Caki2 (cell line): Measurements from ENCODE around the gene TEX12. TPM values are rescaled to one million over a fixed set of nuclear protein-coding genes. Genes with fewer than 3 reads are reported as not detected.

Experiments
- DNase-seq: peaks from one replicate; pipeline ENCODE4 v3.0.0-alpha.2; 2015; ENCODE audit warnings: low read depth
- in situ Hi-C: cut with HindIII; loops from 2 replicates; pipeline ENCODE4 v1.10.0; 2016; ENCODE audit warnings: low sequenced_read_pairs, low pct_unique_long_range_greater_than_20kb, mixed read lengths
- total RNA-seq: library from RNA; depleted of rRNA; stranded (reverse); fragments of >200 nt; shearing (Covaris generic); gene quantifications from 2 replicates; pipeline ENCODE4 v1.2.3, GENCODE V29; 2014; ENCODE audit warnings: low replicate concordance; rRNA removed

TEX12 gene, protein sequence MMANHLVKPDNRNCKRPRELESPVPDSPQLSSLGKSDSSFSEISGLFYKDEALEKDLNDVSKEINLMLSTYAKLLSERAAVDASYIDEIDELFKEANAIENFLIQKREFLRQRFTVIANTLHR
- not detected in 2 replicates for total RNA-seq

GRCh38 chr11:112167145-112167544, at the start of gene TEX12:
TSS of gene TEX12 (plus strand) at chr11:112167372. CDS start at chr11:112169269, 1,897 bp downstream.
- in situ Hi-C loops: no loop called here
- no peak for DNase-seq

GRCh38 chr11:112118176-112118575, 49.0 kb upstream of the TEX12 start:
- DNase-seq: no peak
- in situ Hi-C loops: no loop called here

GRCh38 chr11:112121981-112122615, 45.1 kb upstream of the TEX12 start:
- no peak for DNase-seq
- in situ Hi-C loops: no loop called here

GRCh38 chr11:112123129-112123528, 44.0 kb upstream of the TEX12 start:
- in situ Hi-C loops: no loop called here
- no peak for DNase-seq

DNA sequence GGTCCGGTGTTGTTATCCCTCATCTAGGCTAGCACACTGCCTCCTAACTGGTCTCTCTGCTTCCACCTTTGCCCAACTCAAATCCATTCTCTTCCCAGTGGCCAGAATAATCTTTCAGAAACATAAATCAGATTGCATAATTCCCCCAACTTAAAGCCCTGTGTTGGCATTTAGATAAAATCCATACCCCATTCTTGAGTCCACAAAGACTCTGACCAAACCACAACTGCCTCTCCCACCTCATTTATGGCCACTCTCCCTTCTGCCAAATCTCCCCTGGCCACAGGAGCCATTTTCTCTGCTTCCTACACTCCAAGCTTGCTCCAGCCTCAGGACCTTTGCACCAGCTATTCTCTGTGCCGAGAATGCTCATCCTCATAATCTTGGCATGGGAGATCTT, 40.1 kb upstream of the TEX12 start:
- no peak for DNase-seq
- in situ Hi-C loops: no loop called here

DNA sequence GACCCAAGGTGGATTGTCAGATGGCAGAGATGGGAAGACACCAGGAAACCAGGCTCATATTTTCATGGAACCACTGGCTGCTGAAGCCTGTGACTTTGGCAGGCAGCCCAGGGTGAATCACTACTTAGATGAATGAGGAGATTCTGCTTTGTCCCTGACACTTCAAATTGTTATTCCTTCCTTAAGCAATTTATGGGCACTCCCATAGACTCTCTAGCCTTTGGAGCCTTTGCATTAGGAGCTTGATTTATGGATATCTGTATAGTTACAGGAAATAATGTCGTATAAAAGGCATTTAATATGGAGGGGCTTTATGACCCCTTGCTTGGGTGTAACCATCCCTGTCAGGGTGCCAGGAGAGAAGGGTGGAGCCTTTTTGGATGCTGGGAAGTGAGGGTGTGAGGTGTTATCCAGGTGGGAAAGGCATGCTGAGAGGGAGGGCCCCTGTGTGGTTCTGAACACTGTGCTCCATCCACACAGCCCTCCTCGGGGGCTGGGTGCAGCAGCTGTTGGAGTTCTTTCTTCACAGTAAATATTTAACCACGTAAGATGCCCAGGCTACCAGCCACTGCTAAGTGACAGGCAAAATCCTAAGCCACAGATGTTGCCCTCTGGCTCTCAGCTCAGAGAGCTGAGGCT, 38.6 kb upstream of the TEX12 start:
- peak; percentile 82 for DNase-seq
- in situ Hi-C loops: no loop called here

GRCh38 chr11:112129656-112130055, 37.5 kb upstream of the TEX12 start:
- in situ Hi-C loops: no loop called here
- DNase-seq: no peak

GRCh38 chr11:112132737-112133136, 34.4 kb upstream of the TEX12 start:
- in situ Hi-C loops: no loop called here
- DNase-seq: no peak

DNA sequence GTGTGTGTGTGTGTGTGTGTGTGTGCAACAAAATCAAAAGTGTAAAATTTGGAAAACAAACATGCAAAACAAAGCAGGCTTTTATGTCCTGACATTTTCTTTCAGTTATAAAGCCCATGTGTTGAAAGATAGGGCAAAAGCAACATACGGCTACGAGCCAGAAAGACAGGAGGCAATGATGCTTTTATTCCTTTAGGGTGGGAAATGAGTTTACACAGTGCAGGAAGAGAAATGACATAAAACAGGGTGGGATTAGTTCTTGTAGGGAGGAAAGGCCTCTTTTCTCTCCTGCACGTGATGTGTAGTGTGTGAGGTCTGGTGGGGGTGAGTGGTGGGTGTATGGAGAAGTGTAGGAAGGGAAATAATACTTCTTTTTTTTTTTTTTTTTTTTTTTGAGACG, 32.7 kb upstream of the TEX12 start:
- DNase-seq: no peak
- in situ Hi-C loops: no loop called here

- DNase-seq: no peak
- in situ Hi-C loops: no loop called here
These were observed 23.6 kb upstream of the TEX12 start for GRCh38 chr11:112143597-112143996.

DNA sequence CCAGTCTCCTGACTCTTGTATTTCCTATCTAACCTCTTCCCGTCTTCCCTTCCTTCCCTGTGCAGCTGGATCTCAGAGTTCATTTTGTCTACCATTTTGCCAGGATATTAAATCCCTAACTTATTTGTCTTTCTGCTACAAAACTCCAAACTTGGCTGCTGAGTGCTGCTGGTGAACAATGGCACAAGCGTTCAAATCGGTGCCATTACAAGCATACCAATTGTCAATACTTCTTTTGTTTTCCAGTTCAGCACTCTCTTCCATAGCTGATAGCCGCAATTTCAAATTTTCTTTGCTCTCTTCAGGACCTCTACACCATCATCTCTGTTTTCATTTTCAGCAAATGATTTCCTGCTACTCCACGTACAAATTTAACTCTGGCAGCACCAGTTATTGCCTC, 16.7 kb upstream of the TEX12 start:
- no peak for DNase-seq
- in situ Hi-C loops: loop anchor here (10.0 kb wide), 1 partner anchor 46 kb away; no protein-coding TSS in a partner anchor

GRCh38 chr11:112156153-112156955, 10.8 kb upstream of the TEX12 start:
- in situ Hi-C loops: loop anchor here (10.0 kb wide), 1 partner anchor 52 kb away; no protein-coding TSS in a partner anchor
- DNase-seq: no peak

DNA sequence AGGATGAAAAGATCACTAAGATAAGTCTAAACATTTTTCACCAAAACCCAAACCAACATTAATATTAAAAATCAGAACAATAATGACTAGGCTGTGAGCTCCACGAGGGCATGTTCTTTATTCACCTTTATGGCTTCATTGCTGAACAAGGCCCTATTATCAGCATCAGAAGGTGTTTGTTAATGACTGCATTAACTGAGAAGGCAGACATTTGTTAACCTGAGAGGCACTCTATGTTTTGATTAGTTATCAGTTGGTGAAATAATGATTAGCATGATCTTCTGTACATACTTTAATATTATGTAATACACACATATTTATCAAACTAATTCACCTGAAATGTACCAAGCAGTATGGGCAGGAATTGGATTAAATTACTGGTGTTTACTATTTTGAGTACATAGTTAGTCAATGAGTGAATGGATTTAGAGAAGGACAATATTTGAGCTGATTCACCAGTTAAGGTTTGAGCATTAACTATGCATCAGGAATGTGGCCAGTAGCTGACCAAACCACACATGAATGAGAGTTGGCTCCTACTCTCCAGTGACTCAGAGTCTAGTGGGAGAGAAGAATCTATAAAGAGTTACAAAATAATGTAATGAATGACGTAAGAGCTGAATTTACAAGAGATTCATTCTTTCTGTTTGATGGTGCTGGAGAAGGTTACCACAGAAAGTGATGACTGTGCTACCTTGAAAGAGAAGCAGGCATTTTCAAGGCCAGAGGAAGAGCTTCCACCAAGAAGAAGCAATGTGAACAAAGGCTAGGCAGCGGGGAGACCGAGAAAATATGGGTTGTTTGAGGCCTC, 10.0 kb upstream of the TEX12 start:
- in situ Hi-C loops: loop anchor here (10.0 kb wide), 1 partner anchor 52 kb away; no protein-coding TSS in a partner anchor

DNA sequence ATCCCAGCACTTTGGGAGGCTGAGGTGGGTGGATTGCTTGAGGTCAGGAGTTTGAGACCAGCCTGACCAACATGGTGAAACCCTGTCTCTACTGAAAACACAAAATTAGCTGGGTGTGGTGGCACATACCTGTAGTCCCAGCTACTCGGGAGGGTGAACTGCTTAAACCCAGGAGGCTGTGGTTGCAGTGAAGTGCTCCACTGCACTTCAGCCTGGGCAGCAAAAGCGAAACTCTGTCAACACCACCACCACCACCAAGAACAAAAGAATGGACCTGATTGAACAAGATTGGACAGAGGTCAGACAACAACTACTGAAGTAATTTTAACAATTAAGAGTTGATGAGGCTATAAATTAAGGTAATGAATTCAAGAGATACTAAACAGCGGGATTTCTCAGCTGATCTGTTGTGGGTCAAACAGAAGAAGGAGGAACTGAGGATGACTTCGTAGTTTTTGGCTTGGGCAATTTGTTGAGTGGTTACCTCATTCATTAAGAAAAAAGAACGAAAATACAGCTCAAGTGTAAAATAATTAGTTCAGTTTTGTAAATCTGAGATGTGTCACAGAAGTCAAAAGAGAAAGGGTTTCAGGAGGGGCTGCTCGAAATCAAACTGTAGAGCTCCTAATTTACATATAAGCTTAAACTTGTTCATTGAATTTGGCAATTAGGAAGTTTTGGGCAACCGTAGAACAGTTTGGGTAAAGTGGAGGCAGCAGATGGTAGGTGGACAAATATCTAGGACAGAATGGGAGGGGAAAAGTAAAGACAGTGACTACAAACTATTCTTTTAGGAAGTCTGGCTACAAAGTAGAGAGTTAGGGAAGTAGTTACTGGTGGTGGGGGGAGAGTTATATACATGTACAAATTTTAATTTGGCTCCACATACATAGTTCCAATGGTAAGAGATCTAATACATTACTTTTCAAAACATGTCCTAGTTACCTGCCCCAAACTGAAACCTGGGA, 7.8 kb upstream of the TEX12 start:
- in situ Hi-C loops: loop anchor here (10.0 kb wide), 1 partner anchor 55 kb away; no protein-coding TSS in a partner anchor
- DNase-seq: peak; percentile 39

More for the DNA sequence above, 10.0 kb upstream of the TEX12 start:
- peak; percentile 94 for DNase-seq

DNA sequence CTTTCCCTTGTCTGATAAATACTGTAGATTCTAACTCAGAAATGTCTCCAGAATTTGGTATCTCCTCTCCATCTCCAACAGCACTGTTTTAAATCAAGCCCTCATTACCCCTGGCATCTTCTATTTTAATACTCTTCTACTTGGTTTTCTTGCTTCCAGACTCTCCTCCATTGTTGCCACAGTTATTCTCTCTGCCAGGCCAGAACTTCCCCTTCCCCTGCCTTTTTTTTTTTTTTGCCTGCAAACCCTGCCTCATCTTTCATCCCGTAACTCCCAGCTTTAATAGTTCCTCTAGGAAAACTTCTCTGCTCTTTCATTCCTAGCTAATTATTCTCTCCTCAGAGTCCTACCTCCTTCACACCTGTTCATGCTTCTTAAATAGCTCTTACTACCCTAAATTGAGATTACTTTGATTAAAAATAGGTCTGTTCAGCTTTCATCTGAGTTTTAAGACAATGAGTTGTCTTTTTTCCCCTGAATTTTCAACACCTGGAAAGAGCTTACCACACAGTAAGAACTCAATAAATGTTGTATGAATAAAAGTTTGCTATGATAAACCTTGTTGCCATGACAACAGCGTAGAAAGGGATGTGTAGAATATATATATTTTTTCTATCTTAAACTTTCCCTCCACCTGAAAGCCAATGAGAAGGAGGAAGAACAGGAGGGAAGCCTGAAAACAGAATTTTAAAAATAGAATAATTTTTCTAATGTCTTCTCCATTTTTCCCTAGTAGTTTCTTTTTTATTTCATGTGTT, 6.9 kb upstream of the TEX12 start:
- DNase-seq: peak; percentile 28
- in situ Hi-C loops: no loop called here

DNA sequence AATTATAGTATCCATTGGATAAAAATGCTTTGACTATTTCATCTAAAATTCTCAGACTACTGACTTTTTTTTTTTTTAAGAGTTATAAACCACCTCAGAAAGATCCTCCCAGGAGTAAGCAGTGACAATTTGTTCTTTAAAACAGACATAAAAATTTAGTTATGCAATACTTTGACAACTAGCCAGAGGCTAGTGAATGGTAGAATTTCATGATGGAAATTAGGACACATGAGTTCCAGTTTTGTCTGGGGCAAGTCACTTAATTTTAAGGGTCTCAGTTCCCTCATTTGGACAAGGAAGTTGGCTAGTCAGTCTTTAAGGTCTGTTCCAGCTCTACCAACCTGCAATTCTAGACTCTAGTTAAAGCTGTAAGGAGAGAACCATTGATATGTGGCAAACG, 6.2 kb upstream of the TEX12 start:
- peak; percentile 8 for DNase-seq
- in situ Hi-C loops: no loop called here
